Pancreas (tissue), 10 donors: ENCODE results near the gene HAND2. TPM values are rescaled to one million over a fixed set of nuclear protein-coding genes. Genes with fewer than 3 reads are reported as not detected.

Experiments used
- ATAC-seq, 4 donors: fragments of 200-7000 bp; cut with Tn5 transposase; one replicate each; pipeline versions ENCODE4 v1.8.0 to v1.9.1; 2020; ENCODE audit warnings: mild to moderate bottlenecking in 4 of 4, moderate library complexity in 4 of 4
- DNase-seq, 6 donors: peaks; one replicate each; pipeline ENCODE4 v3.0.0-alpha.2; 2020
- FAIRE-seq: peaks from 2 replicates; lab custom pipeline; 2012; peaks lifted over from hg19 to GRCh38; lab: Jason Lieb, UNC
- H3K27ac ChIP-seq, 4 donors: fragments of 200-600 bp; sonication (generic); 1 replicate in 3 of 4; 2 replicates in 1 of 4; pipeline versions ENCODE4 v1.5.0 to v1.8.0; 2020
- H3K27me3 ChIP-seq, 4 donors: fragments of 200-600 bp; one replicate each; pipeline ENCODE4 v1.8.0; 2021
- H3K36me3 ChIP-seq, 3 donors: fragments of 200-600 bp; sonication (generic) in 1 of 3; one replicate each; pipeline versions ENCODE4 v1.5.0 to v1.8.0; 2020 to 2021
- H3K4me1 ChIP-seq, 3 donors: fragments of 200-600 bp; one replicate each; pipeline ENCODE4 v1.8.0; 2021
- H3K4me3 ChIP-seq, 4 donors: fragments of 200-600 bp; sonication (generic) in 2 of 4; one replicate each; pipeline versions ENCODE4 v1.5.0 to v1.8.0; 2020 to 2021
- H3K9me3 ChIP-seq, 4 donors: fragments of 200-600 bp; one replicate each; pipeline ENCODE4 v1.8.0; 2021
- CTCF ChIP-seq, 4 donors: fragments of 200-600 bp; sonication (generic) in 3 of 4; IDR thresholded peaks; one replicate each; pipeline versions ENCODE4 v1.5.0 to v1.8.0; 2021; ENCODE audit warnings: antibody characterized with exemption in 4 of 4
- WGBS, 2 donors: extraction: QIAGEN DNeasy Blood & Tissue Kit; methylation state at CpG; one replicate each; pipeline ENCODE4 v1.1.7; 2013; 5-methylcytosine and 5-hydroxymethylcytosine counted together
- intact Hi-C, 3 donors: fragments of 100-400 bp; cut with DNase I; formaldehyde crosslinking; loops; one replicate each; pipeline versions ENCODE4 v1.11.1 to v1.14.2; 2022
- polyA plus RNA-seq, 2 donors: library from polyadenylated mRNA; stranded (reverse); fragments of 200-250 nt; gene quantifications; one replicate each; pipeline ENCODE4 v1.2.3, GENCODE V29; 2013
- total RNA-seq, 6 donors: library from RNA; stranded (reverse); fragmentation: NEBNext Ultra II Directional in 4 of 6; extraction: Animal tissue kit (Norgen Biotek cat#: 25700) in 4 of 6; gene quantifications; one replicate each; pipeline versions ENCODE4 v1.2.1 to v1.2.4, GENCODE V29; 2021 to 2023
- donor health status: healthy with polysubstance abuse.
- donor health status: DM: no; HTN: no; CAD: no; lungs with moderate emphysema.
- donor health status: DM: no; HTN: no; CAD: no.
- donor health status: control.
- donor health status: control.
- donor health status: Bipolar disorder and iron deficiency.
- donor health status: DM: yes; HTN: yes; CAD: no.
- donor health status: DM: no; HTN: no; CAD: no.
- donor health status: DM: no; HTN: no; CAD: no.
- donor health status: DM: yes; HTN: yes; CAD: no.

The HAND2 gene
- total and polyA plus RNA-seq, 8 donors, result 1.7 to 11.4 (median 3.5) TPM

GRCh38 chr4:173490256-173490655 is 39.8 kb downstream of the HAND2 start:
- H3K4me3 ChIP-seq, result no peak overlapping the region
- no peaks in the 10 kb centered on the region for H3K4me1 ChIP-seq
- DNase-seq (no peak), ATAC-seq (no peak), FAIRE-seq (no peak)
- WGBS, 2 donors, result 70 to 82% methylated on average over 3 of the region's 3 CpGs
- intact Hi-C loops, result loop anchor here in 2 of 3 donors (10.0 kb wide), 2 partner anchors 65 to 475 kb away; no protein-coding TSS in a partner anchor
- no peaks in the 10 kb centered on the region for H3K36me3 ChIP-seq
- no peaks in the 10 kb centered on the region for H3K27me3 ChIP-seq
- TF ChIP-seq CTCF (IDR thresholded peaks at IDR 0.05), result no peak
- H3K27ac ChIP-seq, result peak overlapping the region in 1 of 4 donors; percentile 46
- H3K9me3 ChIP-seq, result no peaks in the 10 kb centered on the region

GRCh38 chr4:173489514-173489913 is 40.5 kb downstream of the HAND2 start:
- Histone ChIP-seq H3K27me3 (no peaks in the 10 kb centered on the region), H3K4me1 (no peaks in the 10 kb centered on the region), H3K9me3 (no peaks in the 10 kb centered on the region), H3K36me3 (no peaks in the 10 kb centered on the region), H3K4me3 (no peak overlapping the region), H3K27ac (no peak overlapping the region)
- ATAC-seq (no peak), DNase-seq (no peak), FAIRE-seq (no peak)
- intact Hi-C loops, result no loop called here
- no peak for TF ChIP-seq CTCF (IDR thresholded peaks at IDR 0.05)

- no peak overlapping the region for H3K27ac ChIP-seq
- WGBS, 2 donors, result 14 to 29% methylated on average over 1 of the region's 1 CpG
- H3K36me3 ChIP-seq, result no peaks in the 10 kb centered on the region
- FAIRE-seq, result no peak
- intact Hi-C loops, result no loop called here
- DNase-seq, result no peak
- no peak overlapping the region for H3K4me3 ChIP-seq
- no peaks in the 10 kb centered on the region for H3K4me1 ChIP-seq
- ATAC-seq, result no peak
- no peaks in the 10 kb centered on the region for H3K9me3 ChIP-seq
- H3K27me3 ChIP-seq, result no peaks in the 10 kb centered on the region
- TF ChIP-seq CTCF (IDR thresholded peaks at IDR 0.05), result no peak
Measured at GRCh38 chr4:173488656-173489055, 41.4 kb downstream of the HAND2 start.

- FAIRE-seq (no peak), ATAC-seq (no peak), DNase-seq (no peak)
- H3K4me3 ChIP-seq, result no peak overlapping the region
- no peaks in the 10 kb centered on the region for H3K4me1 ChIP-seq
- intact Hi-C loops, result no loop called here
- TF ChIP-seq CTCF (IDR thresholded peaks at IDR 0.05), result no peak
- no peak overlapping the region for H3K27ac ChIP-seq
- no peaks in the 10 kb centered on the region for H3K9me3 ChIP-seq
- 89 to 94% methylated on average over 1 of the region's 1 CpG for WGBS, 2 donors
- no peaks in the 10 kb centered on the region for H3K36me3 ChIP-seq
- no peaks in the 10 kb centered on the region for H3K27me3 ChIP-seq
Measured at GRCh38 chr4:173488074-173488473, 42.0 kb downstream of the HAND2 start.

GRCh38 chr4:173486714-173487392 is 43.2 kb downstream of the HAND2 start:
- H3K9me3 ChIP-seq, result no peaks in the 10 kb centered on the region
- DNase-seq, result no peak
- no peak overlapping the region for H3K27ac ChIP-seq
- intact Hi-C loops, result no loop called here
- no peak for FAIRE-seq
- ATAC-seq, result peak in 1 of 4 donors; percentile 36
- WGBS, 2 donors, result 67 to 84% methylated on average over 1 of the region's 1 CpG
- no peaks in the 10 kb centered on the region for H3K36me3 ChIP-seq
- H3K4me3 ChIP-seq, result no peak overlapping the region
- TF ChIP-seq CTCF (IDR thresholded peaks at IDR 0.05), result no peak
- H3K4me1 ChIP-seq, result no peaks in the 10 kb centered on the region
- no peaks in the 10 kb centered on the region for H3K27me3 ChIP-seq
